ENCODE results near the gene KLRG1. TPM values are rescaled to one million over a fixed set of nuclear protein-coding genes. Genes with fewer than 3 reads are reported as not detected.

The KLRG1 gene
- total and polyA plus RNA-seq, 4 donors = 0.49 to 6.5 (median 1.6) TPM

- no peak overlapping the region for H3K27ac ChIP-seq (ENCODE audit: low read depth in 1 of 2, low read length in 1 of 2)
- TF ChIP-seq CTCF (IDR thresholded peaks at IDR 0.05; ENCODE audit: control extremely low read depth, extremely low read depth) = no peak
- DNase-seq (no peak), ATAC-seq (ENCODE audit: insufficient read depth, low FRiP score) (no peak)
- H3K9me3 ChIP-seq (ENCODE audit: control insufficient read depth in 4 of 4, insufficient read depth in 3 of 4, low read length in 3 of 4) = peaks cover 0 to 6% (median 1%) of the 10 kb centered on the region in 4 donors
- H3K4me3 ChIP-seq = no peak overlapping the region
- no peak overlapping the region for H3K9ac ChIP-seq (ENCODE audit: insufficient read depth in 1 of 2, low read length in 2 of 2)
- WGBS, 2 donors = 91 to 97% methylated on average over 7 of the region's 7 CpGs
- peaks cover 0 to 2% (median 0%) of the 10 kb centered on the region in 4 donors for H3K36me3 ChIP-seq (ENCODE audit: control insufficient read depth in 4 of 4, insufficient read depth in 4 of 4, low read length in 4 of 4)
- H3K27me3 ChIP-seq (ENCODE audit: control insufficient read depth in 3 of 3, insufficient read depth in 3 of 3, low read length in 2 of 3) = no peaks in the 10 kb centered on the region
- peaks cover 0 to 4% (median 0%) of the 10 kb centered on the region in 5 donors for H3K4me1 ChIP-seq (ENCODE audit: control insufficient read depth in 5 of 5, insufficient read depth in 5 of 5, low read length in 5 of 5)
Observed at GRCh38 chr12:8956772-8957171, 32.6 kb upstream of the KLRG1 start.

- no peak for DNase-seq
- Histone ChIP-seq H3K4me1 (ENCODE audit: control insufficient read depth in 5 of 5, insufficient read depth in 5 of 5, low read length in 5 of 5) (peaks cover 0 to 4% (median 0%) of the 10 kb centered on the region in 5 donors), H3K27me3 (ENCODE audit: control insufficient read depth in 3 of 3, insufficient read depth in 3 of 3, low read length in 2 of 3) (no peaks in the 10 kb centered on the region), H3K4me3 (no peak overlapping the region), H3K27ac (ENCODE audit: low read depth in 1 of 2, low read length in 1 of 2) (no peak overlapping the region), H3K36me3 (ENCODE audit: control insufficient read depth in 4 of 4, insufficient read depth in 4 of 4, low read length in 4 of 4) (peaks cover 0 to 2% (median 0%) of the 10 kb centered on the region in 4 donors), H3K9me3 (ENCODE audit: control insufficient read depth in 4 of 4, insufficient read depth in 3 of 4, low read length in 3 of 4) (peaks cover 0 to 6% (median 1%) of the 10 kb centered on the region in 4 donors), H3K9ac (ENCODE audit: insufficient read depth in 1 of 2, low read length in 2 of 2) (no peak overlapping the region)
- TF ChIP-seq CTCF (IDR thresholded peaks at IDR 0.05; ENCODE audit: control extremely low read depth, extremely low read depth) = no peak
- no peak for ATAC-seq (ENCODE audit: insufficient read depth, low FRiP score)
- 81 to 88% methylated on average over 4 of the region's 4 CpGs for WGBS, 2 donors
Observed at GRCh38 chr12:8957561-8957960, 31.8 kb upstream of the KLRG1 start.

GRCh38 chr12:8958066-8958465, 31.3 kb upstream of the KLRG1 start:
- no peak for ATAC-seq (ENCODE audit: insufficient read depth, low FRiP score)
- 32 to 40% methylated on average over 2 of the region's 2 CpGs for WGBS, 2 donors

More at GRCh38 chr12:8958066-8958465, 31.3 kb upstream of the KLRG1 start:
- Histone ChIP-seq H3K9ac (ENCODE audit: insufficient read depth in 1 of 2, low read length in 2 of 2) (no peak overlapping the region), H3K27ac (ENCODE audit: low read depth in 1 of 2, low read length in 1 of 2) (no peak overlapping the region), H3K4me3 (no peak overlapping the region), H3K9me3 (ENCODE audit: control insufficient read depth in 4 of 4, insufficient read depth in 3 of 4, low read length in 3 of 4) (peaks cover 0 to 4% (median 1%) of the 10 kb centered on the region in 4 donors), H3K4me1 (ENCODE audit: control insufficient read depth in 5 of 5, insufficient read depth in 5 of 5, low read length in 5 of 5) (peaks cover 0 to 4% (median 0%) of the 10 kb centered on the region in 5 donors), H3K36me3 (ENCODE audit: control insufficient read depth in 4 of 4, insufficient read depth in 4 of 4, low read length in 4 of 4) (peaks cover 0 to 2% (median 0%) of the 10 kb centered on the region in 4 donors), H3K27me3 (ENCODE audit: control insufficient read depth in 3 of 3, insufficient read depth in 3 of 3, low read length in 2 of 3) (no peaks in the 10 kb centered on the region)
- no peak for DNase-seq
- no peak for TF ChIP-seq CTCF (IDR thresholded peaks at IDR 0.05; ENCODE audit: control extremely low read depth, extremely low read depth)

Measured in lung (tissue), 12 donors.